Measurements from ENCODE around the gene ORC2. TPM values are rescaled to one million over a fixed set of nuclear protein-coding genes. Genes with fewer than 3 reads are reported as not detected.
"Not testable (repeated sequence)": the region's sequence is repeated elsewhere in the genome, so short reads cannot be mapped to it uniquely, and the experiment has no call there.

ORC2 gene
- total RNA-seq, 4 donors from 2014 or later, result 16.6 to 19.7 (median 18.7) TPM

DNA sequence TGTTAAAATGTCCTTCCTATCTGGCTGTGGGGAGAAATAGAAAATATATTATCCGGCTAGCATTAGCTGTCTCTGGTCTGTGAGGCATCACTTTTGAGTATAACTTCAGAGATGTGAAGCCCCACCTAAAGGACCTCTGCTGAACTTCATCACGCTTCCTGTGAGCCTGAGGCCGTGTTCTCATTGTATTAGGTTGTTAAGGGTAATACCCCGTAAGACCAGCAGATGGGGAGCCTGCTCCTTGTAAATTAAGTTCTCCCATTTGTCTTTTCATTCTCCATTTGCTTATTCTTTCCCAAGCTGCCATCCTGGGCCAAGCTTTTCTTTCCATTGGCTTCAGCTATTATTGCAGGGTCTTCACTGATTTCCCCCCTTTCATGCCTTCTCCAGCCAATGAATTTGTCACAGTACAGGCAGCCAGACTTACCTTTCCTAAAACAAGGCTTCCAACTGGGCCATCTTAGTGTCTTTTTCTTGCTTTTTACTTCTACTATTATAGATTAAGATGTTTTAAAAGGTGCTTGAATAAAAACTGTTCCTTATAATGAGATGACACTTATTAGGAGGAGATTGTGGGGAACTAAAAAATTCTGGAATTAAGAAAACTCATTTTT is 61.9 kb downstream of the ORC2 start:
- DNase-seq (ENCODE audit: low spot score) (peak; percentile 36), ATAC-seq (ENCODE audit: low FRiP score) (peak; percentile 91)
- TF ChIP-seq, protein P1, sequence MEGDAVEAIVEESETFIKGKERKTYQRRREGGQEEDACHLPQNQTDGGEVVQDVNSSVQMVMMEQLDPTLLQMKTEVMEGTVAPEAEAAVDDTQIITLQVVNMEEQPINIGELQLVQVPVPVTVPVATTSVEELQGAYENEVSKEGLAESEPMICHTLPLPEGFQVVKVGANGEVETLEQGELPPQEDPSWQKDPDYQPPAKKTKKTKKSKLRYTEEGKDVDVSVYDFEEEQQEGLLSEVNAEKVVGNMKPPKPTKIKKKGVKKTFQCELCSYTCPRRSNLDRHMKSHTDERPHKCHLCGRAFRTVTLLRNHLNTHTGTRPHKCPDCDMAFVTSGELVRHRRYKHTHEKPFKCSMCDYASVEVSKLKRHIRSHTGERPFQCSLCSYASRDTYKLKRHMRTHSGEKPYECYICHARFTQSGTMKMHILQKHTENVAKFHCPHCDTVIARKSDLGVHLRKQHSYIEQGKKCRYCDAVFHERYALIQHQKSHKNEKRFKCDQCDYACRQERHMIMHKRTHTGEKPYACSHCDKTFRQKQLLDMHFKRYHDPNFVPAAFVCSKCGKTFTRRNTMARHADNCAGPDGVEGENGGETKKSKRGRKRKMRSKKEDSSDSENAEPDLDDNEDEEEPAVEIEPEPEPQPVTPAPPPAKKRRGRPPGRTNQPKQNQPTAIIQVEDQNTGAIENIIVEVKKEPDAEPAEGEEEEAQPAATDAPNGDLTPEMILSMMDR (IDR thresholded peaks at IDR 0.05), result no peak

DNA sequence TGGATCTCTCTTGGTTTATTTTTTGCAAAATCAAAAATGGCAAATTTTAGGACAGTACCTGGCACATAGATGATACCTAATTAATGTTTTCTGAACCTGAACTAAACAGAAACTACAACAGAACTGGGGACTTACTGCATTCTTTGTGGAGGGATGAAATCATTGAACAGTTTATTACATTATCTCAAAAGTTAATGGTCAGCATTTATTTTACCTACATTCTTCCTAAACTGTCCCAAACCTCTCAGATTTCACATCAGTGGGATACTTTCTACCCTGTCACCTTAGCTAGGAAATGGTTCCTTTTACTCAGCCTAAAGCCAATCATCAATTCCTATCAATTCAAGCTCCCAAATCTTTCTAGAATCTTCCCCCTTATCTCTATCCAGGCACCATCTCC is 64.0 kb downstream of the ORC2 start:
- no peak for DNase-seq (ENCODE audit: low spot score)
- no peak for ATAC-seq (ENCODE audit: low FRiP score)
- TF ChIP-seq, protein P1 (IDR thresholded peaks at IDR 0.05), result no peak

DNA sequence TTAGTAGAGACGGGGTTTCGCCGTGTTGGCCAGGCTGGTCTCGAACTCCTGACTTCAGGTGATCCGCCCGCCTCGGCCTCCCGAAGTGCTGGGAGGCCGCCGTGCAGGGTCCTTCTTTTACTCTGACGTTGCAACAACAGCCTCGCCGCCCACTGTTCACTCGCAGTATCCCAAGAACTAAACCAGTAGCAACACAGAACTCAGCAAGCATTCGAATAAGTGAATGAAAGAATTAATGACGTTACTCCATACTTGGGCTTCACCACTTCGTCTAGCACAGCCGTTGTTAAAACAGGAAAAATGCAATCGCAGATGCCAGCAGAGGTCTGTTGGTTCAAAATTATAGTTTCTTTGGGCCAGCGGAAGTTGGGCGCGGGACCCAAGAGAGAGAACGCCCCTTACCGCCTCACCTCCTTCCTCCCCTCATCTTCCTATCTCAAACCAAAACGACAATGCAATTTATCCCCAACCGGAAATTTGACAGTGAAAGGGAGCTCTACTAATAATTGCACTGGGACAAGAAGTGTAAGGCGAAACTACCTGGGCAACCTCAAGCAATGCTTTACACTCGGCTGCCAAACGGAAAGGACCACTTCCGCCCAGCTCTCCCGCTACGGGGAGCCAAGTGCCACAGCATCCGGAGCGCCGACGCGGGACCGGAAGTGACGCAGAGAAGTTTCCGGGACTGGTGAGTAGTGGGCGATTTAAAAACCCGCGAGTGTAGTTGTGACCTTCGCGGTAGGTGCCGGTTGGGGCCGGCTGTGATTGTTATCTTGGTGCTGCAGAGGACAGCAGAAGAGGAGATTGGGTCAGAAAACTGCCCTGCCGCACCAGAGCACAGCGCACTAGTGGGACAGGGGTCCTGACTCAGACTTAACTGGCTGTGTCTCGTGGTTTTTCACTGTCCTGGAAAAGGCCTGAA is 74.5 kb downstream of the ORC2 start, which contains the start of the genes NIF3L1 and PPIL3:
NIF3L1 (plus strand) TSS at position 668 of the 922 bp plus-strand sequence. CDS start 2,573 bp downstream, outside the sequence.
PPIL3 (minus strand) TSS at position 374 of the 922 bp plus-strand sequence. CDS start 1,462 bp downstream, outside the sequence.
- DNase-seq (ENCODE audit: low spot score), result peak; percentile 91
- TF ChIP-seq, protein P1 (IDR thresholded peaks at IDR 0.05), result no peak
- ATAC-seq (ENCODE audit: low FRiP score), result peak; percentile 94

DNA sequence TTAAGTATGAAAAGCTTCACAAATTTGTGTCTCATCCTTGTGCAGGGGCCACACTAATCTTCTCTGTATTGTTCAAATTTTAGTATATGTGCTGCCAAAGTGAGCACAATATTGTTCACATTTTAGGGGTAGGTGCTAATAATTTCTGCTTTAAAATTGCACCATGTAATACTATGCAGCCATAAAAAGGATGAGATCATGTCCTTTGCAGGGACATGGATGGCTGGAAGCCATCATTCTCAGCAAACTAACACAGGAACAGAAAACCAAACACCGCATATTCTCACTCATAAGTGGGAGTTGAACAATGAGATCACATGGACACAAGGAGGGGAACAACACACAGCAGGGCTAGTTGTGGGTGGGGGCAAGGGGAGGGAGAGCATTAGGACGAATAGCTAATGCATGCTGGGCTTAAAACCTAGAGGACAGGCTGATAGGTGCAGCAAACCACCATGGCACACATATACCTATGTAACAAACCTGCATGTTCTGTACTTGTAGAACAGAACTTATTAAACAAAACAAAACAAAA is 81.7 kb downstream of the ORC2 start:
- ATAC-seq (ENCODE audit: low FRiP score); DNase-seq (ENCODE audit: low spot score): not testable (repeated sequence)

DNA sequence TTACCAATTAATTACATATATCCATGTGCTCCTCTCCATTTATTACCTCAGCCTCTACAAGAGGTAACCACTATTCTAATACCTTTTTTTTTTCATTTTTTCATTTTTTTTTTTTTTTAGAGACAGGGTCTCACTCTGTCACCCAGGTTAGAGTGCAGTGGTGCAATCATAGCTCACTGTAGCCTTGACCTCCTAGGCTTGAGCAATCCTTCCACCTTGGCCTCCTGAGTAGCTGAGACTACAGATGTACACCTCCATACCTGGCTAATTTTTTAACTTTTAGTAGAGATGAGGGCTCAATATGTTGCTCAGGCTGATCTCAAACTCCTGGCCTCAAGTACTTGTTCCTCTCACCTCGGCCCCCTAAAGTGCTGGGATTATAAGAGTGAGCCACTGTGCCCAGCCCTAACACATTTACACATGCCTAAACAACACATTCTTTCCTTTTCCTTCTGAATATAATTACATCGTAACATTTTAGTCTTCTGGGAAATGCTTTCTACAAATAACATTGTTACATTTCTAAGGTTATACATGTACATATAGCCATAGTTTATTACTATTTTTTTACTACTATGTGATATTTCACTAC is 85.1 kb downstream of the ORC2 start:
- DNase-seq (ENCODE audit: low spot score), result no peak
- no peak for ATAC-seq (ENCODE audit: low FRiP score)
- TF ChIP-seq, protein P1 (IDR thresholded peaks at IDR 0.05), result no peak

DNA sequence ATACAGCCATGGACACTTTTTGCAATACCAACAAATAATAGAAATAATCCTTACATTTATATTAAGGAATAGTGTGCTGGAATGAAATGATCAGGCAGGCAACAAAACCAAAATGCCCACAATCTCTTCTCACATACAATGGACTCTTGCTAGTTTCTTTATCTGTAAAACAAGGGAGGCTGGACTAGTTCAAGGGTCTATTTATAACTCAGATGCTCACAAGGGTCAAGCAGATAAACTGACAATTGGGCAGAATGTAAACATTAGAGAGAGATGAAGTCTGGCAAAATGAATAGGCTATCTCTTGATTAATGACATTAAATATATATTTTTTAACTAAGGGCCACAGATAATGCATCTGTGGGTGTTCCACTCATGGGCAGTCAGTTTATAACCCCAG is 86.0 kb downstream of the ORC2 start:
- ATAC-seq (ENCODE audit: low FRiP score) (no peak), DNase-seq (ENCODE audit: low spot score) (no peak)
- TF ChIP-seq, protein P1 (IDR thresholded peaks at IDR 0.05), result no peak

DNA sequence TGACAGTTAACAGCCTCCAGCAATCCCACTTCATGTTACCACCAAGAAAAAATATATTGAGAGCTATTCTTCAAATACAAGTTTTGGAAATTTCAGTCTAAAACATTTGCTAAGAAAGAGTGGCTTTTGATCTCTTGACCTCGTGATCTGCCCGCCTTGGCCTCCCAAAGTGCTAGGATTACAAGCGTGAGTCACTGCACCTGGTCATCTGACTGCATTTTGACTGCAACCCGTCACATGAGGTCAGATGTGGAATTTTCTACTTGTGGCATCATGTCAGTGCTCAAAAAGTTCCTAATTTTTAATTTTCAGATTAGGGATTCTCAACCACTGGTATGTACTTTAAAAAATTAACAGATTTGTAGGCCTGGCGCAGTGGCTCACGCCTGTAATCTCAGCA is 89.9 kb downstream of the ORC2 start:
- TF ChIP-seq, protein P1 (IDR thresholded peaks at IDR 0.05), result no peak
- DNase-seq (ENCODE audit: low spot score) (no peak), ATAC-seq (ENCODE audit: low FRiP score) (no peak)

Data from omental fat pad (tissue), 4 donors.